Stomach (tissue), 9 donors: Measurements from ENCODE around the gene HYDIN. TPM values are rescaled to one million over a fixed set of nuclear protein-coding genes. Genes with fewer than 3 reads are reported as not detected.

ENCODE experiments used
- DNase-seq, 2 donors: peaks; one replicate each; pipeline versions ENCODE4 v3.0.0 to v3.0.0-alpha.2; 2013 to 2019
- H3K27ac ChIP-seq, 5 donors: fragments of 200-600 bp in 4 of 5; sonication (generic) in 4 of 5; one replicate each; pipeline ENCODE4 v1.5.1; 2013 to 2019; ENCODE audit warnings: mild to moderate bottlenecking in 1 of 5, moderate library complexity in 1 of 5
- H3K27me3 ChIP-seq, 3 donors: fragments of 200-600 bp; sonication (generic); one replicate each; pipeline ENCODE4 v1.5.1; 2017 to 2019; ENCODE audit warnings: mixed run types in 1 of 3
- H3K36me3 ChIP-seq, 4 donors: fragments of 200-600 bp; sonication (generic); 1 replicate in 3 of 4; 2 replicates in 1 of 4; pipeline ENCODE4 v1.5.1; 2016 to 2019
- H3K4me1 ChIP-seq, 4 donors: fragments of 200-600 bp; sonication (generic); one replicate each; pipeline ENCODE4 v1.5.1; 2016 to 2019
- H3K4me3 ChIP-seq, 4 donors: fragments of 200-600 bp; sonication (generic) in 3 of 4; one replicate each; pipeline ENCODE4 v1.5.1; 2016 to 2019; ENCODE audit warnings: mild to moderate bottlenecking in 1 of 4
- H3K9me3 ChIP-seq, 4 donors: fragments of 200-600 bp; sonication (generic); one replicate each; pipeline ENCODE4 v1.5.1; 2016 to 2019
- EP300 ChIP-seq: sonication (generic); formaldehyde crosslinking; IDR thresholded peaks from one replicate; pipeline ENCODE4 v1.6.1; 2017; ENCODE audit warnings: antibody characterized with exemption
- POLR2A ChIP-seq, 4 donors: fragments of 450-650 bp; IDR thresholded peaks; one replicate each; pipeline ENCODE4 v1.6.1; 2016; ENCODE audit warnings: antibody characterized with exemption in 4 of 4, control low read depth in 2 of 4, mild to moderate bottlenecking in 1 of 4, moderate library complexity in 1 of 4
- POLR2AphosphoS5 ChIP-seq, 3 donors: sonication (generic); formaldehyde crosslinking; IDR thresholded peaks; one replicate each; pipeline ENCODE4 v1.6.1; 2016; ENCODE audit warnings: antibody characterized with exemption in 3 of 3
- WGBS, 5 donors: extraction: QIAGEN DNeasy Blood & Tissue Kit in 3 of 5; methylation state at CpG; one replicate each; pipeline versions ENCODE4 v1.1.5 to v1.1.7; 2013 to 2018; 5-methylcytosine and 5-hydroxymethylcytosine counted together
- intact Hi-C: fragments of 100-400 bp; cut with DNase I; formaldehyde crosslinking; loops from one replicate; pipeline ENCODE4 v1.15.1; 2023; ENCODE audit warnings: low total_unique reads
- polyA plus RNA-seq, 3 donors: library from polyadenylated mRNA; stranded (reverse); fragments of 200-250 nt; gene quantifications; one replicate each; pipeline ENCODE4 v1.2.3, GENCODE V29; 2013
- total RNA-seq, 5 donors: library from RNA; depleted of rRNA; stranded (reverse); fragments of >200 nt; gene quantifications; one replicate each; pipeline versions ENCODE4 v1.1.0 to v1.2.3, GENCODE V29; 2014 to 2016
- TF ChIP-seq, protein P1 (sequence below), 7 experiments: fragments of 450-650 bp in 4 of 7; fragments of 200-600 bp in 3 of 7; sonication (generic) in 3 of 7; IDR thresholded peaks; one replicate each; pipeline ENCODE4 v1.5.1; 2016 to 2019; ENCODE audit warnings: antibody characterized with exemption in 7 of 7, control low read depth in 2 of 7, mild to moderate bottlenecking in 1 of 7
- donor health status: healthy with polysubstance abuse.
- donor health status: Bipolar disorder and iron deficiency.
- donor health status: healthy.

Gene HYDIN
- total and polyA plus RNA-seq, 8 donors, result 0.05 to 11.2 (median 0.58) TPM; not detected in 1

DNA sequence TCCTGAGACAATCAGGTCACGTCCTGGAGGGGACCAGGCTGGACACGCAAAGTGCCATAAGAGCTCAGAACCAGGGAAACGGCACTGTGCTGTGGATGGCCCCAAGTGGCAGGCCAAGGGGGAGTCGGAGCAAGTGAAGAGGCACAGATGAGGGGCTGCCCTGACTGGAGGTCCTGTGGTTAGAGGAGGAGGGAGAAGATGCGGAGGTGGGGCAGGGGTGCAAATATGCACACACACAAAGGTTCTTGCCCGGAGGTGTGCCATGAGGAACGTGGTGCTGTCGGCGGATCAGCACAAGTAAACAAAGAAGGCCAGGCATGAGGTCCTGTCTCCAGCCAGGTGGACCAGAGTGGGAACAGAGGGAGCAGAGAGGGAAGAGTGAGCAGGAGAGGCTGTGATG, 453.0 kb downstream of the HYDIN start:
- WGBS, 5 donors, result 86 to 93% (median 88%) methylated on average over 9 of the region's 9 CpGs

DNA sequence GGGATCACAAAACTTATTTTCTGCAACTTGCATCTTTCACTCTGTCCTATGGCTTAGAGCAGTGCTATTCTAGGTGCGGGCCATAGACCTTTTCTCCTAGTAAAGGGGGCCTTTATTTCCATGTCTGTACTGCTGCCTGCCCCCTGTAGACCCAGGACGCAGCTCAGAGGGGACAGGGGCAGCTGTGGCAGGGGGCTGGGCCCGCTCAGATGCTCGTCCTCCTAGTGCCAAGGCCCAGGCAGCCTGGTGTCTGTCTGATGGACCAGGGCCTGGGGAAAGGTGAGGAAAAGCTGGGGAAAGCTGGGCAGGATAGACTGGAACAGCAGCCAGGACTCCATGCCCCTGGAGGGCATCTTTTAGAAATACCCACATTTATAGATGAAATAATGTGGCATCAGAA, 455.1 kb downstream of the HYDIN start:
- 94 to 98% (median 96%) methylated on average over 4 of the region's 4 CpGs for WGBS, 5 donors
- peaks cover 0 to 8% (median 4%) of the 10 kb centered on the region in 4 donors for H3K4me1 ChIP-seq
- intact Hi-C loops, result no loop called here
- TF ChIP-seq POLR2AphosphoS5 (IDR thresholded peaks at IDR 0.05) (no peak), POLR2A (IDR thresholded peaks at IDR 0.05) (no peak), EP300 (no peak)
- TF ChIP-seq, protein P1, sequence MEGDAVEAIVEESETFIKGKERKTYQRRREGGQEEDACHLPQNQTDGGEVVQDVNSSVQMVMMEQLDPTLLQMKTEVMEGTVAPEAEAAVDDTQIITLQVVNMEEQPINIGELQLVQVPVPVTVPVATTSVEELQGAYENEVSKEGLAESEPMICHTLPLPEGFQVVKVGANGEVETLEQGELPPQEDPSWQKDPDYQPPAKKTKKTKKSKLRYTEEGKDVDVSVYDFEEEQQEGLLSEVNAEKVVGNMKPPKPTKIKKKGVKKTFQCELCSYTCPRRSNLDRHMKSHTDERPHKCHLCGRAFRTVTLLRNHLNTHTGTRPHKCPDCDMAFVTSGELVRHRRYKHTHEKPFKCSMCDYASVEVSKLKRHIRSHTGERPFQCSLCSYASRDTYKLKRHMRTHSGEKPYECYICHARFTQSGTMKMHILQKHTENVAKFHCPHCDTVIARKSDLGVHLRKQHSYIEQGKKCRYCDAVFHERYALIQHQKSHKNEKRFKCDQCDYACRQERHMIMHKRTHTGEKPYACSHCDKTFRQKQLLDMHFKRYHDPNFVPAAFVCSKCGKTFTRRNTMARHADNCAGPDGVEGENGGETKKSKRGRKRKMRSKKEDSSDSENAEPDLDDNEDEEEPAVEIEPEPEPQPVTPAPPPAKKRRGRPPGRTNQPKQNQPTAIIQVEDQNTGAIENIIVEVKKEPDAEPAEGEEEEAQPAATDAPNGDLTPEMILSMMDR (IDR thresholded peaks at IDR 0.05), result no peak
- no peak for DNase-seq
- no peak overlapping the region for H3K4me3 ChIP-seq
- H3K36me3 ChIP-seq, result peaks cover 15 to 95% (median 78%) of the 10 kb centered on the region in 4 donors
- no peaks in the 10 kb centered on the region for H3K9me3 ChIP-seq
- no peaks in the 10 kb centered on the region for H3K27me3 ChIP-seq
- H3K27ac ChIP-seq, result no peak overlapping the region

More for the DNA sequence above, 453.0 kb downstream of the HYDIN start:
- Histone ChIP-seq H3K4me3 (no peak overlapping the region), H3K27me3 (no peaks in the 10 kb centered on the region), H3K27ac (no peak overlapping the region), H3K4me1 (no peaks in the 10 kb centered on the region), H3K9me3 (peaks cover 0 to 7% (median 0%) of the 10 kb centered on the region in 4 donors), H3K36me3 (peaks cover 28 to 97% (median 83%) of the 10 kb centered on the region in 4 donors)
- intact Hi-C loops, result no loop called here
- DNase-seq, result no peak
- TF ChIP-seq, protein P1 (IDR thresholded peaks at IDR 0.05), result no peak
- TF ChIP-seq POLR2A (IDR thresholded peaks at IDR 0.05) (no peak), POLR2AphosphoS5 (IDR thresholded peaks at IDR 0.05) (no peak), EP300 (no peak)

DNA sequence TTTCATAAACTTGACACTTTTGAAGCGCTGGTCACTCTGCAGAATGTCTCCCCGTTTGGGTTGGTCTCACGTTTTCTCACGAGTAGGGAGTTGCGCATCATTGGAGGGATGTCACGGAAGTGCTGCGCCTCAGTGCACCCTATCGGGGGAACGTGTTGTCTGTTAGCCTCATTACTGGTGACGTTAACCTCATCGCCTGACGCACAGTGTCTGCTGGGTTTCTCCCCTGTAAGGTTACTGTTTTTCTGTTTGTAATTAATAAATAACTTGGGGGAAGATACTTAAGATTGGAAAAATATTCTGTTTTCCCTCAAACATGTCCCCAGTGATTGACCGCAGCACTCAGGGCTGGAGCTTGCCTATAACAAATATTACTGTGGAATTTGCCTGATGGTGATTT, 456.3 kb downstream of the HYDIN start:
- Histone ChIP-seq H3K9me3 (no peaks in the 10 kb centered on the region), H3K36me3 (peaks cover 7 to 95% (median 76%) of the 10 kb centered on the region in 4 donors), H3K4me3 (no peak overlapping the region), H3K4me1 (peaks cover 0 to 8% (median 4%) of the 10 kb centered on the region in 4 donors), H3K27me3 (no peaks in the 10 kb centered on the region), H3K27ac (no peak overlapping the region)
- TF ChIP-seq POLR2A (IDR thresholded peaks at IDR 0.05), result no peak
- TF ChIP-seq, protein P1 (IDR thresholded peaks at IDR 0.05), result no peak
- intact Hi-C loops, result no loop called here
- WGBS, 5 donors, result 91 to 95% (median 95%) methylated on average over 13 of the region's 13 CpGs
- DNase-seq, result no peak

DNA sequence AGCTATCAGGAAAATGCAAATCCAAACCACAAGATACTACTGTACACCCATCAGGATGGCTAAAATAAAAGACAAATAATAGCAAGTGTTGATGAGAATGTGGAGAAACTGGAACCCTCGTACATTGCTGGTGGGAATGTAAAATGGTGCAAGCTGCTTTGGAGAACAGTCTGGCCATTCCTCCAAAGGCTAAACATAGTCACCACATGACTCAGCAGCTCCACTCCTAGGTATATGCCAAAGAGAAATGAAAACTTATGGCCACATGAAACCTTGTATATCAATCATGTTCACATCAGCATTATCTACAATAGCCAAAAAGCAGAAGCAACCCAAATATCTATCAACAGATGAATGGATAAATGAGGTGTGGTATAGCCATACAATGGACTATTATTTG, 458.0 kb downstream of the HYDIN start:
- DNase-seq, result no peak
- peaks cover 7 to 84% (median 67%) of the 10 kb centered on the region in 4 donors for H3K36me3 ChIP-seq
- 82 to 100% (median 96%) methylated on average over 1 of the region's 1 CpG for WGBS, 5 donors
- H3K9me3 ChIP-seq, result no peaks in the 10 kb centered on the region
- no peak overlapping the region for H3K27ac ChIP-seq
- H3K27me3 ChIP-seq, result no peaks in the 10 kb centered on the region
- intact Hi-C loops, result no loop called here
- no peak overlapping the region for H3K4me3 ChIP-seq
- TF ChIP-seq POLR2A (IDR thresholded peaks at IDR 0.05) (no peak), POLR2AphosphoS5 (IDR thresholded peaks at IDR 0.05) (no peak)
- TF ChIP-seq, protein P1 (IDR thresholded peaks at IDR 0.05), result no peak
- H3K4me1 ChIP-seq, result peaks cover 0 to 17% (median 4%) of the 10 kb centered on the region in 4 donors
